Activated CD8-positive, alpha-beta memory T cell treated with anti-CD3 and anti-CD28 coated beads, Interleukin-2, amount 10 ng/mL, durations not matched to agents 7 days and 5 days (primary cell): ENCODE results near the gene VTN. TPM values are rescaled to one million over a fixed set of nuclear protein-coding genes. Genes with fewer than 3 reads are reported as not detected.

Source experiments
- ATAC-seq: fragments of 150-1000 bp; cut with Tn5 transposase; one replicate; pipeline ENCODE4 v1.10.0; 2021; ENCODE audit warnings: moderate library complexity
- CTCF ChIA-PET: fragments of 350-600 bp; sonication (Branson Sonifier 250); formaldehyde crosslinking; loops from one replicate; lab custom pipeline; 2021; ENCODE audit warnings: antibody characterized with exemption; lab: Charles Lee
- DNase-seq: peaks from one replicate; pipeline ENCODE4 v3.0.0-alpha.2; 2020
- H3K27ac Mint-ChIP-seq: one replicate; pipeline ENCODE4 v1.8.0; 2021; ENCODE audit warnings: mild to moderate bottlenecking, mixed read lengths
- H3K27me3 Mint-ChIP-seq: one replicate; pipeline ENCODE4 v1.8.0; 2021; ENCODE audit warnings: mixed read lengths
- H3K36me3 Mint-ChIP-seq: one replicate; pipeline ENCODE4 v1.8.0; 2021; ENCODE audit warnings: mild to moderate bottlenecking, mixed read lengths
- H3K4me1 Mint-ChIP-seq: one replicate; pipeline ENCODE4 v1.8.0; 2021; ENCODE audit warnings: mixed read lengths
- H3K4me3 Mint-ChIP-seq: one replicate; pipeline ENCODE4 v1.8.0; 2021; ENCODE audit warnings: mild to moderate bottlenecking, moderate library complexity, mixed read lengths
- H3K9me3 Mint-ChIP-seq: one replicate; pipeline ENCODE4 v1.8.0; 2022; ENCODE audit warnings: low read depth, mixed read lengths
- total RNA-seq, 2 experiments: library from RNA; stranded (reverse); gene quantifications; one replicate each; pipeline ENCODE4 v1.2.3, GENCODE V29; 2021

Gene VTN
- total RNA-seq = under 1 TPM; 0.18 to 0.26 TPM

- DNase-seq (no peak), ATAC-seq (no peak)
- H3K27ac Mint-ChIP-seq = peak within 1 kb of the TSS; percentile 73
- peaks cover 20% of the 10 kb centered on the region for H3K4me1 Mint-ChIP-seq
- H3K4me3 Mint-ChIP-seq = peak within 1 kb of the TSS; percentile 82
- H3K9me3 Mint-ChIP-seq = no peaks in the 10 kb centered on the region
- H3K36me3 Mint-ChIP-seq = no peaks in the 10 kb centered on the region
- CTCF ChIA-PET = interaction anchor here (1.6 kb wide), 2 partner anchors 13 to 16 kb away, joined by 3 to 5 read pairs; partner anchors contain the start of gene POLDIP2
- no peaks in the 10 kb centered on the region for H3K27me3 Mint-ChIP-seq
Observed at GRCh38 chr17:28370035-28370743, at the start of gene VTN. VTN (minus strand) TSS chr17:28370307; CDS start chr17:28370203, 104 bp downstream.

GRCh38 chr17:28416703-28417311 lies 46.7 kb upstream of the VTN start:
- Mint-ChIP-seq H3K9me3 (no peaks in the 10 kb centered on the region), H3K27ac (no peak overlapping the region), H3K4me1 (peaks cover 9% of the 10 kb centered on the region), H3K36me3 (no peaks in the 10 kb centered on the region), H3K27me3 (peaks cover 17% of the 10 kb centered on the region), H3K4me3 (no peak overlapping the region)
- peak; percentile 74 for DNase-seq
- CTCF ChIA-PET = interaction anchor here (0.6 to 2.6 kb wide), 33 partner anchors 9 to 341 kb away, joined by 3 to 21 read pairs (median 5); partner anchors contain the start of genes IFT20, POLDIP2, SARM1 and SLC13A2
- peak; percentile 98 for ATAC-seq

- CTCF ChIA-PET = interaction anchor here (0.9 to 2.6 kb wide), 18 partner anchors 8 to 184 kb away, joined by 3 to 21 read pairs (median 6); partner anchors contain the start of genes POLDIP2 and SLC46A1
- DNase-seq (no peak), ATAC-seq (no peak)
- H3K4me3 Mint-ChIP-seq = no peak overlapping the region
- H3K27ac Mint-ChIP-seq = no peak overlapping the region
- peaks cover 17% of the 10 kb centered on the region for H3K27me3 Mint-ChIP-seq
- no peaks in the 10 kb centered on the region for H3K9me3 Mint-ChIP-seq
- peaks cover 9% of the 10 kb centered on the region for H3K4me1 Mint-ChIP-seq
- H3K36me3 Mint-ChIP-seq = no peaks in the 10 kb centered on the region
Observed at GRCh38 chr17:28415886-28416285, 45.8 kb upstream of the VTN start.

- ATAC-seq (no peak), DNase-seq (no peak)
- Mint-ChIP-seq H3K27ac (no peak overlapping the region), H3K4me3 (no peak overlapping the region), H3K9me3 (no peaks in the 10 kb centered on the region), H3K4me1 (peaks cover 9% of the 10 kb centered on the region), H3K27me3 (peaks cover 18% of the 10 kb centered on the region), H3K36me3 (no peaks in the 10 kb centered on the region)
- CTCF ChIA-PET = interaction anchor here (0.7 to 1.2 kb wide), 2 partner anchors 29 to 30 kb away, joined by 3 read pairs; no protein-coding TSS in a partner anchor
Observed at GRCh38 chr17:28413804-28414203, 43.7 kb upstream of the VTN start.

GRCh38 chr17:28412099-28412498 lies 42.0 kb upstream of the VTN start:
- no peak overlapping the region for H3K4me3 Mint-ChIP-seq
- DNase-seq (no peak), ATAC-seq (no peak)
- no peaks in the 10 kb centered on the region for H3K9me3 Mint-ChIP-seq
- CTCF ChIA-PET = no interaction called here
- peaks cover 8% of the 10 kb centered on the region for H3K4me1 Mint-ChIP-seq
- no peak overlapping the region for H3K27ac Mint-ChIP-seq
- peaks cover 23% of the 10 kb centered on the region for H3K27me3 Mint-ChIP-seq
- H3K36me3 Mint-ChIP-seq = no peaks in the 10 kb centered on the region

GRCh38 chr17:28407974-28408306 lies 37.8 kb upstream of the VTN start:
- Mint-ChIP-seq H3K4me1 (peaks cover 9% of the 10 kb centered on the region), H3K9me3 (no peaks in the 10 kb centered on the region), H3K27me3 (peaks cover 16% of the 10 kb centered on the region), H3K4me3 (no peak overlapping the region), H3K27ac (no peak overlapping the region), H3K36me3 (no peaks in the 10 kb centered on the region)
- CTCF ChIA-PET = interaction anchor here (2.3 kb wide), 1 partner anchor 8 kb away, joined by 15 read pairs; no protein-coding TSS in a partner anchor
- no peak for ATAC-seq
- no peak for DNase-seq

- no peak for DNase-seq
- Mint-ChIP-seq H3K9me3 (no peaks in the 10 kb centered on the region), H3K36me3 (no peaks in the 10 kb centered on the region), H3K27ac (no peak overlapping the region), H3K4me1 (peaks cover 10% of the 10 kb centered on the region), H3K4me3 (no peak overlapping the region), H3K27me3 (peaks cover 16% of the 10 kb centered on the region)
- no peak for ATAC-seq
- CTCF ChIA-PET = interaction anchor here (2.3 kb wide), 1 partner anchor 9 kb away, joined by 15 read pairs; no protein-coding TSS in a partner anchor
Observed at GRCh38 chr17:28407130-28407973, 37.2 kb upstream of the VTN start.

- Mint-ChIP-seq H3K36me3 (no peaks in the 10 kb centered on the region), H3K4me3 (peak overlapping the region; percentile 68), H3K4me1 (peaks cover 15% of the 10 kb centered on the region), H3K27ac (no peak overlapping the region), H3K9me3 (no peaks in the 10 kb centered on the region), H3K27me3 (peaks cover 12% of the 10 kb centered on the region)
- no peak for DNase-seq
- CTCF ChIA-PET = interaction anchor here (1.0 to 2.7 kb wide), 2 partner anchors 10 to 22 kb away, joined by 3 to 21 read pairs; no protein-coding TSS in a partner anchor
- ATAC-seq = no peak
Observed at GRCh38 chr17:28406473-28406814, 36.3 kb upstream of the VTN start.

- Mint-ChIP-seq H3K4me3 (peak within 1 kb of the TSS; percentile 68), H3K4me1 (peaks cover 18% of the 10 kb centered on the region), H3K36me3 (no peaks in the 10 kb centered on the region), H3K27me3 (peaks cover 12% of the 10 kb centered on the region), H3K27ac (peak within 1 kb of the TSS; percentile 35), H3K9me3 (no peaks in the 10 kb centered on the region)
- DNase-seq (peak; percentile 71), ATAC-seq (peak; percentile 88)
- CTCF ChIA-PET = interaction anchor here (1.0 to 2.7 kb wide), 2 partner anchors 11 to 21 kb away, joined by 3 to 21 read pairs; no protein-coding TSS in a partner anchor
Observed at GRCh38 chr17:28405632-28406472, 35.7 kb upstream of the VTN start, which contains the start of gene SLC46A1. SLC46A1 (minus strand) TSS chr17:28406212; CDS start chr17:28406114, 98 bp downstream.

GRCh38 chr17:28404812-28405570 lies 34.9 kb upstream of the VTN start:
- no peak for DNase-seq
- peaks cover 10% of the 10 kb centered on the region for H3K27me3 Mint-ChIP-seq
- H3K4me1 Mint-ChIP-seq = peaks cover 18% of the 10 kb centered on the region
- CTCF ChIA-PET = interaction anchor here (2.7 kb wide), 1 partner anchor 12 kb away, joined by 21 read pairs; no protein-coding TSS in a partner anchor
- peak overlapping the region; percentile 68 for H3K4me3 Mint-ChIP-seq
- no peak overlapping the region for H3K27ac Mint-ChIP-seq
- H3K9me3 Mint-ChIP-seq = no peaks in the 10 kb centered on the region
- ATAC-seq = no peak
- no peaks in the 10 kb centered on the region for H3K36me3 Mint-ChIP-seq

GRCh38 chr17:28404461-28404811 lies 34.3 kb upstream of the VTN start:
- no peak overlapping the region for H3K27ac Mint-ChIP-seq
- peaks cover 18% of the 10 kb centered on the region for H3K4me1 Mint-ChIP-seq
- CTCF ChIA-PET = interaction anchor here (2.7 kb wide), 1 partner anchor 12 kb away, joined by 21 read pairs; no protein-coding TSS in a partner anchor
- DNase-seq (no peak), ATAC-seq (no peak)
- no peaks in the 10 kb centered on the region for H3K9me3 Mint-ChIP-seq
- H3K4me3 Mint-ChIP-seq = no peak overlapping the region
- peaks cover 8% of the 10 kb centered on the region for H3K27me3 Mint-ChIP-seq
- no peaks in the 10 kb centered on the region for H3K36me3 Mint-ChIP-seq

- Mint-ChIP-seq H3K4me1 (peaks cover 18% of the 10 kb centered on the region), H3K9me3 (no peaks in the 10 kb centered on the region), H3K27me3 (peaks cover 7% of the 10 kb centered on the region), H3K27ac (no peak overlapping the region), H3K36me3 (no peaks in the 10 kb centered on the region), H3K4me3 (no peak overlapping the region)
- ATAC-seq (no peak), DNase-seq (no peak)
- CTCF ChIA-PET = interaction anchor here (2.7 kb wide), 1 partner anchor 13 kb away, joined by 21 read pairs; no protein-coding TSS in a partner anchor
Observed at GRCh38 chr17:28404007-28404406, 33.9 kb upstream of the VTN start.
